Neural crest cell (in vitro differentiated cells): ENCODE measurements around the gene CHN2. TPM values are rescaled to one million over a fixed set of nuclear protein-coding genes. Genes with fewer than 3 reads are reported as not detected.
A peak's percentile ranks its signal among the peaks of the same experiment; 100 is the strongest.

Experiments
- DNase-seq: peaks from one replicate; pipeline ENCODE4 v3.0.0; 2021; ENCODE audit warnings: low read depth, mixed read lengths, low spot score
- H3K27ac Mint-ChIP-seq: one replicate; pipeline ENCODE4 v1.8.0; 2021; ENCODE audit warnings: mild to moderate bottlenecking, mixed read lengths; ENCODE audit not compliant: unreplicated experiment
- H3K27me3 Mint-ChIP-seq: 2 replicates; pipeline ENCODE4 v1.8.0; 2021; ENCODE audit warnings: low read depth, mild to moderate bottlenecking, mixed read lengths
- H3K36me3 Mint-ChIP-seq: 2 replicates; pipeline ENCODE4 v1.8.0; 2021; ENCODE audit warnings: low read depth, mild to moderate bottlenecking, mixed read lengths
- H3K4me1 Mint-ChIP-seq: 2 replicates; pipeline ENCODE4 v1.8.0; 2021; ENCODE audit warnings: mixed read lengths
- H3K4me3 Mint-ChIP-seq: one replicate; pipeline ENCODE4 v1.8.0; 2021; ENCODE audit warnings: mild to moderate bottlenecking, mixed read lengths
- H3K9me3 Mint-ChIP-seq: 2 replicates; pipeline ENCODE4 v1.8.0; 2021; ENCODE audit warnings: mixed read lengths
- CTCF ChIP-seq: fragments of 200-600 bp; sonication (generic); conservative IDR thresholded peaks from 2 replicates; pipeline ENCODE4 v1.5.0; 2021; ENCODE audit warnings: antibody characterized with exemption, mild to moderate bottlenecking
- total RNA-seq: library from RNA; stranded (reverse); gene quantifications from 2 replicates; pipeline ENCODE4 v1.2.1, GENCODE V29; 2021

Gene CHN2
- total RNA-seq, 1 donor from 2014 or later: 15.4 TPM

GRCh38 chr7:29479301-29480200 is 285.0 kb downstream of the CHN2 start:
- peak overlapping the region; percentile 95 for H3K27ac Mint-ChIP-seq
- peak; percentile 54 for DNase-seq

GRCh38 chr7:29480451-29480850 is 285.9 kb downstream of the CHN2 start:
- Mint-ChIP-seq H3K27me3 (peaks cover 14% of the 10 kb centered on the region), H3K36me3 (no peaks in the 10 kb centered on the region), H3K4me1 (peaks cover 73% of the 10 kb centered on the region), H3K9me3 (no peaks in the 10 kb centered on the region), H3K4me3 (peak overlapping the region; percentile 81), H3K27ac (peak overlapping the region; percentile 95)
- no peak for DNase-seq
- TF ChIP-seq CTCF: no peak

More at GRCh38 chr7:29479301-29480200, 285.0 kb downstream of the CHN2 start:
- peaks cover 66% of the 10 kb centered on the region for H3K4me1 Mint-ChIP-seq
- no peaks in the 10 kb centered on the region for H3K36me3 Mint-ChIP-seq
- no peak for TF ChIP-seq CTCF
- H3K4me3 Mint-ChIP-seq: peak overlapping the region; percentile 81
- peaks cover 12% of the 10 kb centered on the region for H3K27me3 Mint-ChIP-seq
- H3K9me3 Mint-ChIP-seq: no peaks in the 10 kb centered on the region

- no peaks in the 10 kb centered on the region for H3K9me3 Mint-ChIP-seq
- TF ChIP-seq CTCF: no peak
- peak overlapping the region; percentile 1 for H3K27ac Mint-ChIP-seq
- no peaks in the 10 kb centered on the region for H3K36me3 Mint-ChIP-seq
- peaks cover 15% of the 10 kb centered on the region for H3K27me3 Mint-ChIP-seq
- peak overlapping the region; percentile 17 for H3K4me3 Mint-ChIP-seq
- DNase-seq: no peak
- peaks cover 80% of the 10 kb centered on the region for H3K4me1 Mint-ChIP-seq
Observed at GRCh38 chr7:29480934-29481651, 286.5 kb downstream of the CHN2 start.

GRCh38 chr7:29482056-29482455 is 287.5 kb downstream of the CHN2 start:
- Mint-ChIP-seq H3K4me3 (peak overlapping the region; percentile 7), H3K27ac (no peak overlapping the region), H3K27me3 (peaks cover 15% of the 10 kb centered on the region), H3K4me1 (peaks cover 82% of the 10 kb centered on the region), H3K9me3 (no peaks in the 10 kb centered on the region), H3K36me3 (no peaks in the 10 kb centered on the region)
- TF ChIP-seq CTCF: no peak
- DNase-seq: no peak

GRCh38 chr7:29483219-29484104 is 288.9 kb downstream of the CHN2 start:
- Mint-ChIP-seq H3K9me3 (no peaks in the 10 kb centered on the region), H3K4me3 (no peak overlapping the region), H3K36me3 (no peaks in the 10 kb centered on the region), H3K27ac (no peak overlapping the region), H3K4me1 (peaks cover 78% of the 10 kb centered on the region), H3K27me3 (peaks cover 6% of the 10 kb centered on the region)
- no peak for TF ChIP-seq CTCF
- no peak for DNase-seq
